ENCODE measurements around the gene PMM1. TPM values are rescaled to one million over a fixed set of nuclear protein-coding genes. Genes with fewer than 3 reads are reported as not detected.

PMM1 gene
- total and polyA plus RNA-seq, 2 of the 13 experiments (the other 11 are each of a cell fraction or from before 2014, with no cell fraction given), result 17.8 to 95.6 TPM

DNA sequence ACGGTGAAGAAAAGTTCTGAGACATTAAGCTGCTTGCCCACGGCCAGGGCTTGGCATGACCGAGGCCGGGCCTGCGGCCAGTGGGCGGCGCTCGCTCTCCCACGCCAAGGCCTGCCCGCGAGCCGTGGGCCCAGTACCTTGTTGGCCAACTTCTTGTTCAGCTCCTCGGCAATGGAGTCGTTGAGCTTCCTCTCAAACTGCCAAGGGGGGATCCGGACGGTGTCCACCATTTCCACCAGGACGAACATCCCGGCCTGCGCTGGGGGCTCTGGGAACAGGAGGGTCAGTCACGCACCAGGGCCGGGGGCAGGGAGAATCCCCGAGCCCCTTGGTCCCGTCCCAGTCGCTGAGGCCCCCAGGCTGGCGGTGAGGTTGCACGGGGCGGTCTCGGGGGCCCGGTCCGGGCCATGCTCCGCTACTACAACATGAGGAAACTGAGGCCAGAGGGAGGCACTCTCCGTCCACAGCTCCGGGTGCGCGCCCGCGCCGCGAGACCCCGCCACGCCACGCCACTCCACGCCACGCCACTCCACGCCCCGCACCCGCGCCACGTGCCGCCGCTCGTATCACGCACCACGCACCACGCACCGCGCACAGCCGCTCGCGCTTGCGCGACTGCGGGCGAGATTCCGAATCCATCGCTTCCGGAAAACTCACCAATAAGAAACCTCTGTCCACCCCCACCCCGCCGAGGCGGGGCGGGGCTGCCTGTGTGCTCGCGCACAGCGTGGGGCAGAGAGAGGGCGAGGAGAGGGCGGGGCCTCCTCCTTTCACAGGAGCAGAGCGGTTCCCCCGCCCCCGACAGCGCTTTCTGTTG is 45.6 kb downstream of the PMM1 start, which contains the start of gene POLR3H (continued):
- TF ChIP-seq, protein P1, sequence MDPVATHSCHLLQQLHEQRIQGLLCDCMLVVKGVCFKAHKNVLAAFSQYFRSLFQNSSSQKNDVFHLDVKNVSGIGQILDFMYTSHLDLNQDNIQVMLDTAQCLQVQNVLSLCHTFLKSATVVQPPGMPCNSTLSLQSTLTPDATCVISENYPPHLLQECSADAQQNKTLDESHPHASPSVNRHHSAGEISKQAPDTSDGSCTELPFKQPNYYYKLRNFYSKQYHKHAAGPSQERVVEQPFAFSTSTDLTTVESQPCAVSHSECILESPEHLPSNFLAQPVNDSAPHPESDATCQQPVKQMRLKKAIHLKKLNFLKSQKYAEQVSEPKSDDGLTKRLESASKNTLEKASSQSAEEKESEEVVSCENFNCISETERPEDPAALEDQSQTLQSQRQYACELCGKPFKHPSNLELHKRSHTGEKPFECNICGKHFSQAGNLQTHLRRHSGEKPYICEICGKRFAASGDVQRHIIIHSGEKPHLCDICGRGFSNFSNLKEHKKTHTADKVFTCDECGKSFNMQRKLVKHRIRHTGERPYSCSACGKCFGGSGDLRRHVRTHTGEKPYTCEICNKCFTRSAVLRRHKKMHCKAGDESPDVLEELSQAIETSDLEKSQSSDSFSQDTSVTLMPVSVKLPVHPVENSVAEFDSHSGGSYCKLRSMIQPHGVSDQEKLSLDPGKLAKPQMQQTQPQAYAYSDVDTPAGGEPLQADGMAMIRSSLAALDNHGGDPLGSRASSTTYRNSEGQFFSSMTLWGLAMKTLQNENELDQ (CRISPR knock-in tag; IDR thresholded peaks at IDR 0.05; ENCODE audit: borderline replicate concordance), result no peak
- TF ChIP-seq ZNF205 (CRISPR knock-in tag; IDR thresholded peaks at IDR 0.05), result peak; percentile 45; the same call in 1 of the 2 replicates
- TF ChIP-seq ZNF589 (CRISPR knock-in tag; conservative IDR thresholded peaks at IDR 0.05), result no peak
- peak; percentile 29; the same call in 1 of the 2 replicates for TF ChIP-seq ZNF598 (CRISPR knock-in tag; IDR thresholded peaks at IDR 0.05; ENCODE audit: borderline replicate concordance)
- TF ChIP-seq, protein P2, sequence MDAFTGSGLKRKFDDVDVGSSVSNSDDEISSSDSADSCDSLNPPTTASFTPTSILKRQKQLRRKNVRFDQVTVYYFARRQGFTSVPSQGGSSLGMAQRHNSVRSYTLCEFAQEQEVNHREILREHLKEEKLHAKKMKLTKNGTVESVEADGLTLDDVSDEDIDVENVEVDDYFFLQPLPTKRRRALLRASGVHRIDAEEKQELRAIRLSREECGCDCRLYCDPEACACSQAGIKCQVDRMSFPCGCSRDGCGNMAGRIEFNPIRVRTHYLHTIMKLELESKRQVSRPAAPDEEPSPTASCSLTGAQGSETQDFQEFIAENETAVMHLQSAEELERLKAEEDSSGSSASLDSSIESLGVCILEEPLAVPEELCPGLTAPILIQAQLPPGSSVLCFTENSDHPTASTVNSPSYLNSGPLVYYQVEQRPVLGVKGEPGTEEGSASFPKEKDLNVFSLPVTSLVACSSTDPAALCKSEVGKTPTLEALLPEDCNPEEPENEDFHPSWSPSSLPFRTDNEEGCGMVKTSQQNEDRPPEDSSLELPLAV (CRISPR knock-in tag; conservative IDR thresholded peaks at IDR 0.05; ENCODE audit: low read depth), result no peak
- no peak for TF ChIP-seq U2AF1 (optimal IDR thresholded peaks at IDR 0.05; ENCODE audit: low read depth, low read length)
- TF ChIP-seq TARDBP (CRISPR knock-in tag; IDR thresholded peaks at IDR 0.05), result peak; percentile 81; the same call in 1 of the 2 replicates
- TF ChIP-seq MAF1 (CRISPR knock-in tag; IDR thresholded peaks at IDR 0.05; ENCODE audit: borderline replicate concordance), result 0 out of 2 replicates have a peak, but pooled peaks have one; percentile 5
- TF ChIP-seq MAZ (IDR thresholded peaks at IDR 0.05; ENCODE audit: borderline replicate concordance, low read depth, low read length), result peak; percentile 99
- TF ChIP-seq MAZ (CRISPR knock-in tag; IDR thresholded peaks at IDR 0.05; ENCODE audit: low read depth), result peak; percentile 90
- TF ChIP-seq ONECUT2 (CRISPR knock-in tag; IDR thresholded peaks at IDR 0.05), result no peak
- no peak for TF ChIP-seq AKAP8 (CRISPR knock-in tag; IDR thresholded peaks at IDR 0.05)
- no peak for TF ChIP-seq ZNF333 (CRISPR knock-in tag; IDR thresholded peaks at IDR 0.05; ENCODE audit: borderline replicate concordance)
- TF ChIP-seq KDM3A (CRISPR knock-in tag; IDR thresholded peaks at IDR 0.05; ENCODE audit: low read depth), result no peak
- TF ChIP-seq ZFY (CRISPR knock-in tag; IDR thresholded peaks at IDR 0.05), result peak; percentile 71
- TF ChIP-seq BHLHE40 (IDR thresholded peaks at IDR 0.05; ENCODE audit: low read length), result peak; percentile 63
- TF ChIP-seq ZZZ3 (CRISPR knock-in tag; IDR thresholded peaks at IDR 0.05; ENCODE audit: borderline replicate concordance), result no peak; the same call in 1 of the 2 replicates
- no peak; the same call in 1 of the 2 replicates for TF ChIP-seq NFKBIZ (CRISPR knock-in tag; IDR thresholded peaks at IDR 0.05)
- no peak for TF ChIP-seq MBNL3 (CRISPR knock-in tag; conservative IDR thresholded peaks at IDR 0.05)
- TF ChIP-seq ZNF143 (CRISPR knock-in tag; IDR thresholded peaks at IDR 0.05), result no peak
- TF ChIP-seq, protein P3, sequence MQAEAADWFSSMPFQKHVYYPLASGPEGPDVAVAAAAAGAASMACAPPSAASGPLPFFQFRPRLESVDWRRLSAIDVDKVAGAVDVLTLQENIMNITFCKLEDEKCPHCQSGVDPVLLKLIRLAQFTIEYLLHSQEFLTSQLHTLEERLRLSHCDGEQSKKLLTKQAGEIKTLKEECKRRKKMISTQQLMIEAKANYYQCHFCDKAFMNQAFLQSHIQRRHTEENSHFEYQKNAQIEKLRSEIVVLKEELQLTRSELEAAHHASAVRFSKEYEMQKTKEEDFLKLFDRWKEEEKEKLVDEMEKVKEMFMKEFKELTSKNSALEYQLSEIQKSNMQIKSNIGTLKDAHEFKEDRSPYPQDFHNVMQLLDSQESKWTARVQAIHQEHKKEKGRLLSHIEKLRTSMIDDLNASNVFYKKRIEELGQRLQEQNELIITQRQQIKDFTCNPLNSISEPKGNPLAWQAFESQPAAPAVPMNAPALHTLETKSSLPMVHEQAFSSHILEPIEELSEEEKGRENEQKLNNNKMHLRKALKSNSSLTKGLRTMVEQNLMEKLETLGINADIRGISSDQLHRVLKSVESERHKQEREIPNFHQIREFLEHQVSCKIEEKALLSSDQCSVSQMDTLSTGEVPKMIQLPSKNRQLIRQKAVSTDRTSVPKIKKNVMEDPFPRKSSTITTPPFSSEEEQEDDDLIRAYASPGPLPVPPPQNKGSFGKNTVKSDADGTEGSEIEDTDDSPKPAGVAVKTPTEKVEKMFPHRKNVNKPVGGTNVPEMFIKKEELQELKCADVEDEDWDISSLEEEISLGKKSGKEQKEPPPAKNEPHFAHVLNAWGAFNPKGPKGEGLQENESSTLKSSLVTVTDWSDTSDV (CRISPR knock-in tag; IDR thresholded peaks at IDR 0.05), result no peak
- peak; percentile 77; the same call in 1 of the 2 replicates for TF ChIP-seq CBX5 (CRISPR knock-in tag; IDR thresholded peaks at IDR 0.05; ENCODE audit: borderline replicate concordance)
- no peak for TF ChIP-seq ZNF17 (CRISPR knock-in tag; IDR thresholded peaks at IDR 0.05)

Measured in HepG2 (cell line).